HL-60 (cell line): ENCODE measurements around the gene NFATC1.

Experiments
- CTCF ChIP-seq: IDR thresholded peaks from one replicate; pipeline ENCODE4 v1.5.1; 2011; ENCODE audit warnings: low read length, control low read depth, inconsistent platforms; ENCODE audit not compliant: insufficient read depth
- GABPA ChIP-seq: IDR thresholded peaks from 2 replicates; pipeline ENCODE4 v1.6.1; 2012; ENCODE audit warnings: low read depth
- POLR2AphosphoS5 ChIP-seq: IDR thresholded peaks from 2 replicates; pipeline ENCODE4 v1.6.1; 2012; ENCODE audit warnings: low read depth
- REST ChIP-seq: IDR thresholded peaks from 2 replicates; pipeline ENCODE4 v1.6.1; 2012; ENCODE audit warnings: low read depth; ENCODE audit not compliant: insufficient replicate concordance

GRCh38 chr18:79463424-79463960, 67.8 kb downstream of the NFATC1 start:
- no peak for TF ChIP-seq CTCF
- TF ChIP-seq POLR2AphosphoS5 = no peak
- TF ChIP-seq REST = no peak
- no peak for TF ChIP-seq GABPA
